ENCODE results near the gene METTL16. TPM values are rescaled to one million over a fixed set of nuclear protein-coding genes. Genes with fewer than 3 reads are reported as not detected.

The METTL16 gene
- total and polyA plus RNA-seq, 12 donors = 9.9 to 31.9 (median 26.5) TPM

DNA sequence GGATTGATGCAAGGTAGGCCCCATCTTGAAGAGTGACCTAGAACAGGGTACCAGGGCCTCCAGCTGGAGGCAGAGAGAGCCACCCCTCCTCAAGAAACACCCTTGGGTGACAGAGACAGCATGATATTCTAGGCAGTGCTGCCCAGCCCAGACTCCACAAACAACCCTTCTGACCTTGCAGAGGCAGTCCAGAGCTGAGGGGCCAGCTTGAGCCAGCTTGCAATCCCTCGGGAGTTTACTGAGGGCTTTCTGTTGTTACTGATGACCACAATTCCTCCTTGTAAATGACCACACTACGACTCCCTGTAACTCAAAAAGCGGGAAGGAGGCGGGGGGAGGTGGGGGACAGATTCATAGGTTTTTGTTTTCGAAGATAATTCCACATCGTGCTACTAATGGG, 92.2 kb downstream of the METTL16 start:
- 80% methylated on average over 6 of the region's 6 CpGs for WGBS, 2 donors
- TF ChIP-seq, protein P1, sequence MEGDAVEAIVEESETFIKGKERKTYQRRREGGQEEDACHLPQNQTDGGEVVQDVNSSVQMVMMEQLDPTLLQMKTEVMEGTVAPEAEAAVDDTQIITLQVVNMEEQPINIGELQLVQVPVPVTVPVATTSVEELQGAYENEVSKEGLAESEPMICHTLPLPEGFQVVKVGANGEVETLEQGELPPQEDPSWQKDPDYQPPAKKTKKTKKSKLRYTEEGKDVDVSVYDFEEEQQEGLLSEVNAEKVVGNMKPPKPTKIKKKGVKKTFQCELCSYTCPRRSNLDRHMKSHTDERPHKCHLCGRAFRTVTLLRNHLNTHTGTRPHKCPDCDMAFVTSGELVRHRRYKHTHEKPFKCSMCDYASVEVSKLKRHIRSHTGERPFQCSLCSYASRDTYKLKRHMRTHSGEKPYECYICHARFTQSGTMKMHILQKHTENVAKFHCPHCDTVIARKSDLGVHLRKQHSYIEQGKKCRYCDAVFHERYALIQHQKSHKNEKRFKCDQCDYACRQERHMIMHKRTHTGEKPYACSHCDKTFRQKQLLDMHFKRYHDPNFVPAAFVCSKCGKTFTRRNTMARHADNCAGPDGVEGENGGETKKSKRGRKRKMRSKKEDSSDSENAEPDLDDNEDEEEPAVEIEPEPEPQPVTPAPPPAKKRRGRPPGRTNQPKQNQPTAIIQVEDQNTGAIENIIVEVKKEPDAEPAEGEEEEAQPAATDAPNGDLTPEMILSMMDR (IDR thresholded peaks at IDR 0.05) = no peak
- no peak overlapping the region for H3K4me3 ChIP-seq
- H3K27me3 ChIP-seq = no peaks in the 10 kb centered on the region
- ATAC-seq = peak in 5 of 8 donors; percentile 26 to 51 (median 30)
- H3K4me1 ChIP-seq = peaks cover 3 to 35% (median 16%) of the 10 kb centered on the region in 9 donors
- H3K36me3 ChIP-seq = peaks cover 0 to 52% (median 0%) of the 10 kb centered on the region in 9 donors
- no peaks in the 10 kb centered on the region for H3K9me3 ChIP-seq
- no peak for DNase-seq
- H3K27ac ChIP-seq = peak overlapping the region in 6 of 10 donors; percentile 1 to 72 (median 58)
- intact Hi-C loops (cut with DNase I) = loop anchor here in 3 of 10 donors (10.0 kb wide), 2 partner anchors 55 to 175 kb away; partner anchors contain the start of gene PAFAH1B1 (in 1 of the 3)

DNA sequence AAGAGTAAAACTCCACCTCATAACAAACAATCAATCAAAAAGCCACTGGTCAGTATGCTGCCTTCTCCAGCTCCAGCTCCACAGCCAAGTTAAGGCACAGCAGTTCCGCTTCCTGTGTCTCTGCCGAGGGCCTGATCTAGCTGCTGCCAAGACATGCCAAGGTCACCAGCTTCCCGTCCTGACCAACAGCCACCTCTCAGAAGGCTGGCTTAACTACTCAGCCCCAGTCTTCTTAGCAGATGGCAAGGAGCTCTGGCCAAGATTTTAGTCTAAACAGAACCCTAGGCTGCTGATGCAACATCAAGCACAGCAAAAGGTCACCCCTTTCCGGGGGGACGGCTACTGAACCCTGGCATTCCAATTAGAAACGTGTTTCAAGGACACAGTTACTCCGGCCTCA, 93.1 kb downstream of the METTL16 start:
- peaks cover 0 to 58% (median 0%) of the 10 kb centered on the region in 9 donors for H3K36me3 ChIP-seq
- intact Hi-C loops (cut with DNase I) = loop anchor here in 3 of 10 donors (10.0 kb wide), 2 partner anchors 54 to 176 kb away; partner anchors contain the start of gene PAFAH1B1 (in 1 of the 3)
- H3K27ac ChIP-seq = peak overlapping the region; percentile 35 to 72 (median 62)
- TF ChIP-seq, protein P1 (IDR thresholded peaks at IDR 0.05) = no peak
- DNase-seq = no peak
- no peak overlapping the region for H3K4me3 ChIP-seq
- H3K4me1 ChIP-seq = peaks cover 3 to 36% (median 16%) of the 10 kb centered on the region in 9 donors
- no peaks in the 10 kb centered on the region for H3K9me3 ChIP-seq
- WGBS, 2 donors = 44 to 53% methylated on average over 7 of the region's 7 CpGs
- ATAC-seq = peak in 6 of 8 donors; percentile 18 to 69 (median 46)
- H3K27me3 ChIP-seq = no peaks in the 10 kb centered on the region

DNA sequence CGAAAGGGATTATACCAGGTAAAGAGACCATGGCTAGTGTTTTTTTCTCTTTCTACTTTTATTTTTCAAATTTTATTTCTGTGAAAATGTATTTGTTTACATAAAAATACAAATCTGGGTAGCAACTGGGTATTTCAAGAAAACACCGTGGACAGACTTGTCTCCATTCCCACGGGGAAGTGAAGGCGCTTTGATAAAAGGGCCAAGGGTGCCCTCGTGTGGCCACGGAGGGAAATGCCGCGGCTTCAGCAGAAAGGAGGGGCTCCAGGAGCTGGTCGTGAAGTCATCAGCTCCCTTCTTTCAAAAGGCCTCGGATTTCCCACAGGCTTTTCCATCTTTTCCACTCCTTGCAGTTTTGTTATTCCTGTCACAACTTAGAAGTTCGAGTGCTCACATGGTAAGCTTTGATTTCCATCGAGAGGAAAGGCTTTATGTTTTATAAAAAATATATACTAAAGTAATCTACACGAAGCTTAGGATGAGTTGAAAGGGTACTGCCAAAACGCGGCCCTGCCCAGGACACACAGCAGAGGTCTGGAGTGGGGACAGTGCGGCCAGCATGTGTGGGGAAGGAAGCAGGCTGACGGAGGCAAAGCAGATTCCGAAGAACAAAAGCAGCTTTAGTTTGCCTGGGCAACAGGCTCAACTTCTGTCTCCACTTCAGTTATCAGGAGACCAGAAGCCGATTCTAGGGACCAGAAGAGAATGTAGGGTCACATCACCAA, 95.5 kb downstream of the METTL16 start:
- intact Hi-C loops (cut with DNase I) = loop anchor here in 8 of 10 donors (1.0 to 10.0 kb wide), 4 partner anchors 33 to 179 kb away; partner anchors contain the start of gene PAFAH1B1 (in 1 of the 8)
- no peaks in the 10 kb centered on the region for H3K9me3 ChIP-seq
- 25 to 29% methylated on average over 19 of the region's 19 CpGs for WGBS, 2 donors
- no peak overlapping the region for H3K4me3 ChIP-seq
- H3K4me1 ChIP-seq = peaks cover 3 to 46% (median 28%) of the 10 kb centered on the region in 9 donors
- peaks cover 0 to 49% (median 0%) of the 10 kb centered on the region in 9 donors for H3K36me3 ChIP-seq
- H3K27ac ChIP-seq = peak overlapping the region in 3 of 10 donors; percentile 9 to 10 (median 9)
- no peaks in the 10 kb centered on the region for H3K27me3 ChIP-seq
- TF ChIP-seq, protein P1 (IDR thresholded peaks at IDR 0.05) = peak; percentile 95 to 99 (median 98)
- DNase-seq = peak; percentile 90 to 91
- ATAC-seq = peak; percentile 53 to 86 (median 80)

DNA sequence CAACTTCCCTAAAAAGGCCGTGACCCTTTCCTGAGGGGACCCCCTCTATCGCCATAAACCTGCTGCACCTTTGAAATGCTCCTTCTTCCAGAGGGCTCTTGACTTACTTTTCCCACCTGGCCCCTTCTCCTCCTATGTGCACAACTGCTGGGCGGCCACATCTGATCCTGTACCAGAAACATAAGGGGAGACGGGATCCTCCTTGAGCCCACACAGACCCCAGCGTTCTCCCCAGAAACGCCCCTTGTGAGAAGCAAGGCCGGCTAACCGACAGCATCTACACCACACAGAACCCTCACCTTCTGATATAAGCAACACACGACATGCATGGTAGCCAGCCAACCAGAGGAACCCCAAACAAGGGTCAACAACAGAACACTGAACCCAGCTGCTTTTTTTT, 96.6 kb downstream of the METTL16 start:
- Histone ChIP-seq H3K4me1 (peaks cover 3 to 46% (median 27%) of the 10 kb centered on the region in 9 donors), H3K36me3 (peaks cover 0 to 38% (median 0%) of the 10 kb centered on the region in 9 donors), H3K9me3 (no peaks in the 10 kb centered on the region), H3K27me3 (no peaks in the 10 kb centered on the region), H3K27ac (no peak overlapping the region), H3K4me3 (no peak overlapping the region)
- DNase-seq (no peak), ATAC-seq (no peak)
- TF ChIP-seq, protein P1 (IDR thresholded peaks at IDR 0.05) = no peak
- intact Hi-C loops (cut with DNase I) = loop anchor here in 5 of 10 donors (1.0 to 10.0 kb wide), 5 partner anchors 32 to 180 kb away; partner anchors contain the start of gene PAFAH1B1 (in 1 of the 5)
- WGBS, 2 donors = 87 to 90% methylated on average over 9 of the region's 9 CpGs

Measured in heart right ventricle (tissue), 16 donors.